GM19467 (cell line): Measurements from ENCODE around the gene EP400.

Experiments
- ATAC-seq: cut with Tn5 transposase; IDR thresholded peaks from one replicate; pipeline ENCODE4 v1.9.1; 2021; ENCODE audit warnings: mild to moderate bottlenecking, moderate library complexity; ENCODE audit not compliant: unreplicated experiment

EP400 gene

GRCh38 chr12:132110677-132111076 lies 160.9 kb downstream of the EP400 start:
- no peak for ATAC-seq

- ATAC-seq: no peak
Measured at GRCh38 chr12:132111654-132112304, 162.0 kb downstream of the EP400 start.

- ATAC-seq: no peak
Measured at GRCh38 chr12:132114667-132115066, 164.9 kb downstream of the EP400 start.

GRCh38 chr12:132115500-132115899 lies 165.8 kb downstream of the EP400 start:
- no peak for ATAC-seq

GRCh38 chr12:132116709-132117557 lies 167.2 kb downstream of the EP400 start:
- no peak for ATAC-seq

- ATAC-seq: no peak
Measured at GRCh38 chr12:132117558-132117875, 167.8 kb downstream of the EP400 start.

GRCh38 chr12:132118876-132119275 lies 169.1 kb downstream of the EP400 start:
- ATAC-seq: no peak

- ATAC-seq: no peak
Measured at GRCh38 chr12:132121283-132121682, 171.5 kb downstream of the EP400 start.

- ATAC-seq: no peak
Measured at GRCh38 chr12:132123970-132124765, 174.4 kb downstream of the EP400 start.

GRCh38 chr12:132124766-132125425 lies 175.2 kb downstream of the EP400 start:
- ATAC-seq: no peak

- no peak for ATAC-seq
Measured at GRCh38 chr12:132125736-132126135, 176.0 kb downstream of the EP400 start.

GRCh38 chr12:132127041-132127440 lies 177.3 kb downstream of the EP400 start:
- no peak for ATAC-seq

- no peak for ATAC-seq
Measured at GRCh38 chr12:132129007-132129406, 179.3 kb downstream of the EP400 start.

GRCh38 chr12:132130690-132131089 lies 180.9 kb downstream of the EP400 start:
- no peak for ATAC-seq
